Fibroblast of villous mesenchyme (primary cell): ENCODE data around the gene CDKN3. TPM values are rescaled to one million over a fixed set of nuclear protein-coding genes. Genes with fewer than 3 reads are reported as not detected.
"Not testable (repeated sequence)": the region's sequence is repeated elsewhere in the genome, so short reads cannot be mapped to it uniquely, and the experiment has no call there.

Experiments
- DNase-seq: peaks from one replicate; pipeline ENCODE4 v3.0.0-alpha.2; 2010; ENCODE audit warnings: low read depth
- H3K4me3 ChIP-seq: 2 replicates; pipeline ENCODE4 v1.5.1; 2011; ENCODE audit warnings: low read depth, mild to moderate bottlenecking, low read length
- CTCF ChIP-seq: IDR thresholded peaks from 2 replicates; pipeline ENCODE4 v1.5.1; 2012; ENCODE audit warnings: low read depth, mild to moderate bottlenecking, low read length; ENCODE audit not compliant: insufficient read depth
- total RNA-seq: library from RNA; depleted of rRNA; stranded (reverse); fragments of >200 nt; gene quantifications from 2 replicates; pipeline ENCODE4 v1.2.3, GENCODE V29; 2012

CDKN3 gene
- total RNA-seq, 1 donor = 42.7 TPM

- no peak for TF ChIP-seq CTCF
- H3K4me3 ChIP-seq = no peak overlapping the region
- no peak for DNase-seq
Observed at GRCh38 chr14:54438703-54439102, 41.9 kb downstream of the CDKN3 start.

GRCh38 chr14:54440037-54440436, 43.2 kb downstream of the CDKN3 start:
- no peak for TF ChIP-seq CTCF
- DNase-seq = peak; percentile 79
- peak overlapping the region; percentile 68 for H3K4me3 ChIP-seq

- no peak for TF ChIP-seq CTCF
- peak overlapping the region; percentile 68 for H3K4me3 ChIP-seq
- no peak for DNase-seq
Observed at GRCh38 chr14:54440476-54440872, 43.7 kb downstream of the CDKN3 start.

GRCh38 chr14:54440873-54441868, 44.4 kb downstream of the CDKN3 start, which contains the start of gene CNIH1:
Gene CNIH1, minus strand, starts transcription at chr14:54441374. Its CDS starts 47 bp downstream, at chr14:54441327.
- DNase-seq = peak; percentile 93
- peak within 1 kb of the TSS; percentile 68 for H3K4me3 ChIP-seq
- TF ChIP-seq CTCF = peak; percentile 87

GRCh38 chr14:54442961-54443360, 46.2 kb downstream of the CDKN3 start:
- not testable (repeated sequence) for DNase-seq, H3K4me3 ChIP-seq

- no peak overlapping the region for H3K4me3 ChIP-seq
- DNase-seq = peak; percentile 69
- TF ChIP-seq CTCF = no peak
Observed at GRCh38 chr14:54443981-54444380, 47.2 kb downstream of the CDKN3 start.

GRCh38 chr14:54444681-54445080, 47.9 kb downstream of the CDKN3 start:
- H3K4me3 ChIP-seq = no peak overlapping the region
- TF ChIP-seq CTCF = no peak
- no peak for DNase-seq
